MCF 10A (cell line): ENCODE data around the gene FZD1. TPM values are rescaled to one million over a fixed set of nuclear protein-coding genes. Genes with fewer than 3 reads are reported as not detected.

ENCODE experiments used
- BruUV-seq: library from RNA; stranded (reverse); fragments of 400-500 nt; replicated peaks from 2 replicates; lab custom pipeline; 2021; lab: Mats Ljungman, UMichigan
- CTCF ChIA-PET: fragments of 300-600 bp; sonication (Branson Sonifier 250); formaldehyde crosslinking; extraction: SDS; loops from one replicate; lab custom pipeline; 2021; ENCODE audit warnings: antibody characterized with exemption, inconsistent platforms; lab: Yijun Ruan, JAX
- POLR2A ChIA-PET: fragments of 300-600, 350-650 bp; sonication (Branson Sonifier 250); formaldehyde crosslinking; extraction: SDS; loops from one replicate; lab custom pipeline; 2020; ENCODE audit warnings: antibody characterized with exemption, inconsistent platforms; lab: Yijun Ruan, JAX
- DNase-seq: peaks from one replicate; pipeline ENCODE4 v3.0.0-alpha.2; 2018; ENCODE audit not compliant: unreplicated experiment
- H3K27ac Mint-ChIP-seq: one replicate; pipeline ENCODE4 v1.8.0; 2022; ENCODE audit warnings: mild to moderate bottlenecking, low read depth, mixed read lengths; ENCODE audit not compliant: unreplicated experiment
- H3K27me3 Mint-ChIP-seq: one replicate; pipeline ENCODE4 v1.8.0; 2022; ENCODE audit warnings: mixed read lengths; ENCODE audit not compliant: insufficient read depth, unreplicated experiment
- H3K36me3 Mint-ChIP-seq: one replicate; pipeline ENCODE4 v1.8.0; 2022; ENCODE audit warnings: mild to moderate bottlenecking, moderate library complexity, mixed read lengths; ENCODE audit not compliant: insufficient read depth, unreplicated experiment
- H3K4me1 Mint-ChIP-seq: one replicate; pipeline ENCODE4 v1.8.0; 2022; ENCODE audit warnings: mixed read lengths; ENCODE audit not compliant: insufficient read depth, unreplicated experiment
- H3K4me3 Mint-ChIP-seq: one replicate; pipeline ENCODE4 v1.8.0; 2022; ENCODE audit warnings: mild to moderate bottlenecking, moderate library complexity, mixed read lengths; ENCODE audit not compliant: unreplicated experiment
- H3K9me3 Mint-ChIP-seq: one replicate; pipeline ENCODE4 v1.8.0; 2022; ENCODE audit warnings: mixed read lengths; ENCODE audit not compliant: unreplicated experiment
- CTCF ChIP-seq: fragments of 200-600 bp; IDR thresholded peaks from one replicate; pipeline ENCODE4 v1.8.0; 2022; ENCODE audit warnings: antibody characterized with exemption, mild to moderate bottlenecking; ENCODE audit not compliant: unreplicated experiment
- intact Hi-C: fragments of 100-400 bp; cut with micrococcal nuclease; formaldehyde crosslinking; loops from 2 replicates; pipeline ENCODE4 v1.14.1; 2022
- total RNA-seq: library from RNA; stranded (reverse); gene quantifications from 2 replicates; pipeline ENCODE4 v1.2.3, GENCODE V29; 2022

Gene FZD1
- total RNA-seq, 1 experiment from 2014 or later: 3.3 TPM

GRCh38 chr7:91292506-91292905 lies 28.3 kb downstream of the FZD1 start:
- DNase-seq: no peak
- Mint-ChIP-seq H3K4me3 (no peak overlapping the region), H3K36me3 (no peaks in the 10 kb centered on the region), H3K27ac (no peak overlapping the region), H3K4me1 (no peaks in the 10 kb centered on the region), H3K9me3 (no peaks in the 10 kb centered on the region), H3K27me3 (peaks cover 38% of the 10 kb centered on the region)
- CTCF ChIA-PET: interaction anchor here (0.6 to 1.1 kb wide), 4 partner anchors 13 to 311 kb away, joined by 3 to 8 read pairs (median 3); no protein-coding TSS in a partner anchor
- BruUV-seq: no TSS peak
- no peak for TF ChIP-seq CTCF
- intact Hi-C loops: no loop called here
- POLR2A ChIA-PET: no interaction called here

GRCh38 chr7:91293136-91293535 lies 28.9 kb downstream of the FZD1 start:
- Mint-ChIP-seq H3K4me1 (no peaks in the 10 kb centered on the region), H3K27me3 (peaks cover 38% of the 10 kb centered on the region), H3K4me3 (no peak overlapping the region), H3K36me3 (no peaks in the 10 kb centered on the region), H3K9me3 (no peaks in the 10 kb centered on the region), H3K27ac (no peak overlapping the region)
- ChIA-PET CTCF (interaction anchor here (0.6 to 0.8 kb wide), 2 partner anchors 310 to 319 kb away, joined by 3 to 4 read pairs; no protein-coding TSS in a partner anchor), POLR2A (no interaction called here)
- no peak for TF ChIP-seq CTCF
- no peak for DNase-seq
- intact Hi-C loops: no loop called here
- BruUV-seq: no TSS peak

GRCh38 chr7:91293840-91294239 lies 29.6 kb downstream of the FZD1 start:
- Mint-ChIP-seq H3K9me3 (no peaks in the 10 kb centered on the region), H3K4me1 (no peaks in the 10 kb centered on the region), H3K27me3 (peaks cover 38% of the 10 kb centered on the region), H3K36me3 (no peaks in the 10 kb centered on the region), H3K27ac (no peak overlapping the region), H3K4me3 (no peak overlapping the region)
- POLR2A ChIA-PET: no interaction called here
- DNase-seq: no peak
- intact Hi-C loops: no loop called here
- TF ChIP-seq CTCF: no peak
- CTCF ChIA-PET: interaction anchor here (0.7 kb wide), 1 partner anchor 362 kb away, joined by 3 read pairs; no protein-coding TSS in a partner anchor
- BruUV-seq: no TSS peak

GRCh38 chr7:91294639-91295220 lies 30.5 kb downstream of the FZD1 start:
- intact Hi-C loops: no loop called here
- Mint-ChIP-seq H3K4me1 (no peaks in the 10 kb centered on the region), H3K4me3 (no peak overlapping the region), H3K9me3 (no peaks in the 10 kb centered on the region), H3K27me3 (peaks cover 38% of the 10 kb centered on the region), H3K36me3 (no peaks in the 10 kb centered on the region), H3K27ac (no peak overlapping the region)
- no TSS peak for BruUV-seq
- ChIA-PET POLR2A (no interaction called here), CTCF (interaction anchor here (0.6 to 0.9 kb wide), 3 partner anchors 57 to 273 kb away, joined by 3 to 5 read pairs (median 3); no protein-coding TSS in a partner anchor)
- TF ChIP-seq CTCF: no peak
- DNase-seq: no peak
